Activated naive CD8-positive, alpha-beta T cell treated with anti-CD3 and anti-CD28 coated beads, Interleukin-2, amount 50 U/mL, for 16 hours (primary cell): Measurements from ENCODE around the gene IDH3A.

Experiments used
- DNase-seq: peaks from one replicate; pipeline ENCODE4 v3.0.0-alpha.2; 2020; ENCODE audit warnings: low read depth, low spot score

The IDH3A gene

GRCh38 chr15:78216276-78217104 is 67.3 kb downstream of the IDH3A start:
- DNase-seq, result no peak

- DNase-seq, result no peak
Measured at GRCh38 chr15:78220713-78221112, 71.6 kb downstream of the IDH3A start.
